MCF 10A (cell line): Measurements from ENCODE around the gene TEX53. TPM values are rescaled to one million over a fixed set of nuclear protein-coding genes. Genes with fewer than 3 reads are reported as not detected.

ENCODE experiments used
- BruUV-seq: library from RNA; stranded (reverse); fragments of 400-500 nt; replicated peaks from 2 replicates; lab custom pipeline; 2021; lab: Mats Ljungman, UMichigan
- CTCF ChIA-PET: fragments of 300-600 bp; sonication (Branson Sonifier 250); formaldehyde crosslinking; extraction: SDS; loops from one replicate; lab custom pipeline; 2021; ENCODE audit warnings: antibody characterized with exemption, inconsistent platforms; lab: Yijun Ruan, JAX
- POLR2A ChIA-PET: fragments of 300-600, 350-650 bp; sonication (Branson Sonifier 250); formaldehyde crosslinking; extraction: SDS; loops from one replicate; lab custom pipeline; 2020; ENCODE audit warnings: antibody characterized with exemption, inconsistent platforms; lab: Yijun Ruan, JAX
- DNase-seq: peaks from one replicate; pipeline ENCODE4 v3.0.0-alpha.2; 2018; ENCODE audit not compliant: unreplicated experiment
- H3K27ac Mint-ChIP-seq: one replicate; pipeline ENCODE4 v1.8.0; 2022; ENCODE audit warnings: mild to moderate bottlenecking, low read depth, mixed read lengths; ENCODE audit not compliant: unreplicated experiment
- H3K27me3 Mint-ChIP-seq: one replicate; pipeline ENCODE4 v1.8.0; 2022; ENCODE audit warnings: mixed read lengths; ENCODE audit not compliant: insufficient read depth, unreplicated experiment
- H3K36me3 Mint-ChIP-seq: one replicate; pipeline ENCODE4 v1.8.0; 2022; ENCODE audit warnings: mild to moderate bottlenecking, moderate library complexity, mixed read lengths; ENCODE audit not compliant: insufficient read depth, unreplicated experiment
- H3K4me1 Mint-ChIP-seq: one replicate; pipeline ENCODE4 v1.8.0; 2022; ENCODE audit warnings: mixed read lengths; ENCODE audit not compliant: insufficient read depth, unreplicated experiment
- H3K4me3 Mint-ChIP-seq: one replicate; pipeline ENCODE4 v1.8.0; 2022; ENCODE audit warnings: mild to moderate bottlenecking, moderate library complexity, mixed read lengths; ENCODE audit not compliant: unreplicated experiment
- H3K9me3 Mint-ChIP-seq: one replicate; pipeline ENCODE4 v1.8.0; 2022; ENCODE audit warnings: mixed read lengths; ENCODE audit not compliant: unreplicated experiment
- CTCF ChIP-seq: fragments of 200-600 bp; IDR thresholded peaks from one replicate; pipeline ENCODE4 v1.8.0; 2022; ENCODE audit warnings: antibody characterized with exemption, mild to moderate bottlenecking; ENCODE audit not compliant: unreplicated experiment
- intact Hi-C: fragments of 100-400 bp; cut with micrococcal nuclease; formaldehyde crosslinking; loops from 2 replicates; pipeline ENCODE4 v1.14.1; 2022
- total RNA-seq: library from RNA; stranded (reverse); gene quantifications from 2 replicates; pipeline ENCODE4 v1.2.3, GENCODE V29; 2022

TEX53 gene
- total RNA-seq, 1 experiment from 2014 or later, result not detected

- H3K36me3 Mint-ChIP-seq, result peaks cover 13% of the 10 kb centered on the region
- ChIA-PET POLR2A (no interaction called here), CTCF (interaction anchor here (0.7 to 1.2 kb wide), 2 partner anchors 196 to 227 kb away, joined by 4 read pairs; no protein-coding TSS in a partner anchor)
- no peak for DNase-seq
- H3K4me1 Mint-ChIP-seq, result no peaks in the 10 kb centered on the region
- H3K9me3 Mint-ChIP-seq, result no peaks in the 10 kb centered on the region
- H3K27ac Mint-ChIP-seq, result no peak overlapping the region
- H3K27me3 Mint-ChIP-seq, result no peaks in the 10 kb centered on the region
- TF ChIP-seq CTCF, result no peak
- no peak overlapping the region for H3K4me3 Mint-ChIP-seq
- intact Hi-C loops, result no loop called here
- no TSS peak for BruUV-seq
These were observed 26.4 kb downstream of the TEX53 start for GRCh38 chr9:114631166-114631565.

GRCh38 chr9:114629563-114630090 lies 28.0 kb downstream of the TEX53 start:
- H3K4me3 Mint-ChIP-seq, result no peak overlapping the region
- ChIA-PET CTCF (interaction anchor here (0.6 to 1.5 kb wide), 6 partner anchors 19 to 243 kb away, joined by 3 to 4 read pairs (median 4); no protein-coding TSS in a partner anchor), POLR2A (no interaction called here)
- intact Hi-C loops, result no loop called here
- H3K4me1 Mint-ChIP-seq, result no peaks in the 10 kb centered on the region
- H3K27me3 Mint-ChIP-seq, result no peaks in the 10 kb centered on the region
- H3K36me3 Mint-ChIP-seq, result peaks cover 7% of the 10 kb centered on the region
- TF ChIP-seq CTCF, result no peak
- H3K27ac Mint-ChIP-seq, result no peak overlapping the region
- H3K9me3 Mint-ChIP-seq, result no peaks in the 10 kb centered on the region
- DNase-seq, result no peak
- BruUV-seq, result no TSS peak

- CTCF ChIA-PET, result interaction anchor here (0.7 to 1.5 kb wide), 3 partner anchors 25 to 207 kb away, joined by 3 to 4 read pairs (median 4); no protein-coding TSS in a partner anchor
- TF ChIP-seq CTCF, result no peak
- no TSS peak for BruUV-seq
- intact Hi-C loops, result no loop called here
- H3K36me3 Mint-ChIP-seq, result peaks cover 12% of the 10 kb centered on the region
- no peak overlapping the region for H3K27ac Mint-ChIP-seq
- no peak overlapping the region for H3K4me3 Mint-ChIP-seq
- POLR2A ChIA-PET, result no interaction called here
- H3K27me3 Mint-ChIP-seq, result no peaks in the 10 kb centered on the region
- DNase-seq, result no peak
- H3K9me3 Mint-ChIP-seq, result no peaks in the 10 kb centered on the region
- no peaks in the 10 kb centered on the region for H3K4me1 Mint-ChIP-seq
These were observed 30.1 kb downstream of the TEX53 start for GRCh38 chr9:114627553-114627952.

GRCh38 chr9:114626415-114627020 lies 31.1 kb downstream of the TEX53 start:
- DNase-seq, result no peak
- H3K27me3 Mint-ChIP-seq, result no peaks in the 10 kb centered on the region
- POLR2A ChIA-PET, result no interaction called here
- no TSS peak for BruUV-seq
- intact Hi-C loops, result no loop called here
- H3K9me3 Mint-ChIP-seq, result no peaks in the 10 kb centered on the region
- no peak overlapping the region for H3K27ac Mint-ChIP-seq
- CTCF ChIA-PET, result interaction anchor here (0.9 to 1.5 kb wide), 3 partner anchors 192 to 222 kb away, joined by 3 to 4 read pairs (median 3); no protein-coding TSS in a partner anchor
- H3K4me3 Mint-ChIP-seq, result no peak overlapping the region
- H3K36me3 Mint-ChIP-seq, result peaks cover 12% of the 10 kb centered on the region
- peaks cover 7% of the 10 kb centered on the region for H3K4me1 Mint-ChIP-seq
- TF ChIP-seq CTCF, result no peak
